HS-5 (cell line): ENCODE results near the gene FAM3D.

Experiments
- DNase-seq: peaks from one replicate; pipeline ENCODE4 v3.0.0-alpha.2; 2012; ENCODE audit warnings: low read depth

FAM3D gene

GRCh38 chr3:58591517-58592510 is 74.8 kb downstream of the FAM3D start:
- no peak for DNase-seq

GRCh38 chr3:58588030-58588614 is 78.5 kb downstream of the FAM3D start:
- DNase-seq, result no peak

- DNase-seq, result no peak
Measured at GRCh38 chr3:58586776-58587192, 79.8 kb downstream of the FAM3D start.

- DNase-seq, result no peak
Measured at GRCh38 chr3:58585994-58586393, 80.6 kb downstream of the FAM3D start.

GRCh38 chr3:58585005-58585786 is 81.4 kb downstream of the FAM3D start:
- DNase-seq, result no peak

- no peak for DNase-seq
Measured at GRCh38 chr3:58584690-58585004, 81.9 kb downstream of the FAM3D start.
